Activated CD4-positive, alpha-beta memory T cell treated with anti-CD3 and anti-CD28 coated beads for 36 hours (primary cell): Measurements from ENCODE around the gene IL26. TPM values are rescaled to one million over a fixed set of nuclear protein-coding genes. Genes with fewer than 3 reads are reported as not detected.

ENCODE experiments used
- CTCF ChIA-PET: fragments of 350-600 bp; sonication (Branson Sonifier 250); formaldehyde crosslinking; loops from one replicate; lab custom pipeline; 2021; ENCODE audit warnings: antibody characterized with exemption, inconsistent platforms; lab: Charles Lee
- POLR2A ChIA-PET: fragments of 350-600 bp; sonication (Branson Sonifier 250); formaldehyde crosslinking; loops from one replicate; lab custom pipeline; 2021; ENCODE audit warnings: antibody characterized with exemption; lab: Charles Lee
- DNase-seq: peaks from one replicate; pipeline ENCODE4 v3.0.0-alpha.2; 2020
- H3K27ac Mint-ChIP-seq: one replicate; pipeline ENCODE4 v1.8.0; 2021; ENCODE audit warnings: mixed read lengths
- H3K27me3 Mint-ChIP-seq: one replicate; pipeline ENCODE4 v1.8.0; 2021; ENCODE audit warnings: mixed read lengths
- H3K36me3 Mint-ChIP-seq: one replicate; pipeline ENCODE4 v1.8.0; 2021; ENCODE audit warnings: mixed read lengths
- H3K4me1 Mint-ChIP-seq: one replicate; pipeline ENCODE4 v1.8.0; 2021; ENCODE audit warnings: low read depth, mixed read lengths
- H3K4me3 Mint-ChIP-seq: one replicate; pipeline ENCODE4 v1.8.0; 2021; ENCODE audit warnings: mild to moderate bottlenecking, mixed read lengths
- H3K9me3 Mint-ChIP-seq: one replicate; pipeline ENCODE4 v1.8.0; 2021; ENCODE audit warnings: mixed read lengths
- intact Hi-C: fragments of 100-400 bp; cut with micrococcal nuclease; formaldehyde crosslinking; loops from one replicate; pipeline ENCODE4 v1.15.1; 2023
- total RNA-seq, 2 experiments: library from RNA; stranded (reverse); gene quantifications; one replicate each; pipeline ENCODE4 v1.2.3, GENCODE V29; 2021

IL26 gene
- 1 to 10 TPM; 2.0 to 2.1 TPM for total RNA-seq

DNA sequence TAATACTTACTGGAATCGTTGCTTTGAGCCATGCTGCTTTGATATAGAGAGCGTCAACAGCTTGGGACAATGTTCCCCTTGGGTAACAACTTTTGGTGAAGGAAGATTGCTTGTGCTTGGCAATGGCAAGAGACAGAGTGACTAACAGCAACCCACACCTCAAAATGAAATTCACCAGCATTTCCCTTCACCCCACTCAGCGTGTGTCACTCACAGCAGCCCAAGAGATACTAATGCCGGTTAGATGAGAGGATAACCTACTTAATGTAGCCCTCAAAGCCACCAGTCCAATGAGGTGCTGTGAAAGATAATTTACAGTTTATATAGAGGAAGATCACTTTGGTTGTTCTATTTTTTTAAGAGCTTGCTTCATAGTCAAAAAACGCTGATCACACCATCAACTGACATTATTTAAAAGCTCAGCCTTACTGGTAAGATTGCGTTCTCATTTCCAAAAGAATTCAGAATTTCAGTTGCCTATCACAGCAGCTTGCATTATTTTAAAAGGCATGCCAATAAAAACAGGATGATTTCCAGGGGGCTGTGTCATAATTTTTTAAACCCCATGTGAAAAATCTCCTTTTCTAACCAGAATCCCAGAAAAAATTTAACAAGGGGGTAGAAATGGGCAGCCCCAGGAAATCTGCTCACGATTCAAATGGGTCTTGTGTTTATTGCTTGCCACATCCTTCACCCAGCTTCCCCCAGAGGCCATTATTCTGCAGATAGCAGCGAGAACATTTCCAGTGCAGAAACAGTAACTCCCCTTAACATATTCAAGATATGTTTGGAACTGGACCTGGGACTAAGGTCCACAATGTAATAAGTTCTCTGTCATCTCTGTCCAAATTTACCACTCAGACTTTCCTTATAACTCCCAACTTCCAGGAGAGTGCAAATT lies at the start of gene IL26:
IL26 (minus strand) TSS at position 235 of the 901 bp plus-strand sequence; CDS start at position 181, 54 bp downstream.
- POLR2A ChIA-PET, result no interaction called here
- Mint-ChIP-seq H3K36me3 (no peaks in the 10 kb centered on the region), H3K27ac (no peak within 1 kb of the TSS), H3K4me1 (peaks cover 17% of the 10 kb centered on the region), H3K4me3 (no peak within 1 kb of the TSS), H3K27me3 (peaks cover 7% of the 10 kb centered on the region), H3K9me3 (no peaks in the 10 kb centered on the region)
- CTCF ChIA-PET, result interaction anchor here (1.1 to 6.1 kb wide), 5 partner anchors 15 to 186 kb away, joined by 3 to 174 read pairs (median 6); no protein-coding TSS in a partner anchor
- intact Hi-C loops, result loop anchor here (1.0 to 10.0 kb wide), 3 partner anchors 65 to 459 kb away; partner anchors contain the start of genes NUP107 and RAP1B
- DNase-seq, result peak; percentile 51

- POLR2A ChIA-PET, result no interaction called here
- Mint-ChIP-seq H3K9me3 (no peaks in the 10 kb centered on the region), H3K4me3 (no peak overlapping the region), H3K27ac (no peak overlapping the region), H3K27me3 (peaks cover 29% of the 10 kb centered on the region), H3K36me3 (no peaks in the 10 kb centered on the region), H3K4me1 (peaks cover 20% of the 10 kb centered on the region)
- intact Hi-C loops, result no loop called here
- DNase-seq, result no peak
- CTCF ChIA-PET, result interaction anchor here (0.8 kb wide), 1 partner anchor 45 kb away, joined by 3 read pairs; no protein-coding TSS in a partner anchor
These were observed 47.1 kb upstream of the IL26 start for GRCh38 chr12:68272732-68273131.

DNA sequence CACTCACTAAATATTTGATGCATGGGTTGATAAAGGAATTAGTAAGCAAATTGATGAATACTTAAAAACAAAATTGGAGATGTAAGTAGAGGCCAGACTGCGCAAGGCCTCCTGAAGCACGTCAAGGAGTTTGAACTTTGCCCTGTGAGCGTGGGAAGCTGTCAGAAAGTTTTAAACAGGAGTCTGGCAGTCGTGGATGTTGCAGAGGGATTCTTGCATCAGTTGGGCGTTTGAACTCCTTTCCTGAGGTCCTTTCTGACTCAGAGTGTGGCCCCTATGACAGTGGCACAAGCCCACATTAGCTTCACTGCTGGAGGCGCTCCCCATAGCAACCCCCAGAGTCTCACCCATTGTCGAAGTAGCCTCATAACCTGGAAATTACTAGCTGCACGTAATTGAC lies 45.7 kb upstream of the IL26 start:
- intact Hi-C loops, result no loop called here
- CTCF ChIA-PET, result no interaction called here
- POLR2A ChIA-PET, result no interaction called here

GRCh38 chr12:68270358-68270757 lies 44.7 kb upstream of the IL26 start:
- ChIA-PET CTCF (no interaction called here), POLR2A (no interaction called here)
- Mint-ChIP-seq H3K36me3 (no peaks in the 10 kb centered on the region), H3K27me3 (peaks cover 25% of the 10 kb centered on the region), H3K4me3 (no peak overlapping the region), H3K9me3 (no peaks in the 10 kb centered on the region), H3K4me1 (peaks cover 12% of the 10 kb centered on the region), H3K27ac (no peak overlapping the region)
- intact Hi-C loops, result no loop called here
- DNase-seq, result no peak

More for the DNA sequence above, 45.7 kb upstream of the IL26 start:
- peaks cover 29% of the 10 kb centered on the region for H3K27me3 Mint-ChIP-seq
- H3K4me3 Mint-ChIP-seq, result no peak overlapping the region
- H3K36me3 Mint-ChIP-seq, result no peaks in the 10 kb centered on the region
- peaks cover 12% of the 10 kb centered on the region for H3K4me1 Mint-ChIP-seq
- H3K27ac Mint-ChIP-seq, result no peak overlapping the region
- H3K9me3 Mint-ChIP-seq, result no peaks in the 10 kb centered on the region
- DNase-seq, result no peak

GRCh38 chr12:68269779-68270178 lies 44.2 kb upstream of the IL26 start:
- H3K9me3 Mint-ChIP-seq, result no peaks in the 10 kb centered on the region
- H3K27ac Mint-ChIP-seq, result no peak overlapping the region
- H3K27me3 Mint-ChIP-seq, result peaks cover 29% of the 10 kb centered on the region
- no peak overlapping the region for H3K4me3 Mint-ChIP-seq
- no peak for DNase-seq
- intact Hi-C loops, result no loop called here
- POLR2A ChIA-PET, result no interaction called here
- no peaks in the 10 kb centered on the region for H3K36me3 Mint-ChIP-seq
- CTCF ChIA-PET, result no interaction called here
- H3K4me1 Mint-ChIP-seq, result peaks cover 16% of the 10 kb centered on the region

- H3K4me1 Mint-ChIP-seq, result peaks cover 22% of the 10 kb centered on the region
- H3K27ac Mint-ChIP-seq, result no peak overlapping the region
- CTCF ChIA-PET, result no interaction called here
- POLR2A ChIA-PET, result no interaction called here
- peaks cover 36% of the 10 kb centered on the region for H3K27me3 Mint-ChIP-seq
- intact Hi-C loops, result no loop called here
- H3K36me3 Mint-ChIP-seq, result no peaks in the 10 kb centered on the region
- H3K9me3 Mint-ChIP-seq, result no peaks in the 10 kb centered on the region
- no peak for DNase-seq
- H3K4me3 Mint-ChIP-seq, result no peak overlapping the region
These were observed 43.4 kb upstream of the IL26 start for GRCh38 chr12:68268967-68269366.

DNA sequence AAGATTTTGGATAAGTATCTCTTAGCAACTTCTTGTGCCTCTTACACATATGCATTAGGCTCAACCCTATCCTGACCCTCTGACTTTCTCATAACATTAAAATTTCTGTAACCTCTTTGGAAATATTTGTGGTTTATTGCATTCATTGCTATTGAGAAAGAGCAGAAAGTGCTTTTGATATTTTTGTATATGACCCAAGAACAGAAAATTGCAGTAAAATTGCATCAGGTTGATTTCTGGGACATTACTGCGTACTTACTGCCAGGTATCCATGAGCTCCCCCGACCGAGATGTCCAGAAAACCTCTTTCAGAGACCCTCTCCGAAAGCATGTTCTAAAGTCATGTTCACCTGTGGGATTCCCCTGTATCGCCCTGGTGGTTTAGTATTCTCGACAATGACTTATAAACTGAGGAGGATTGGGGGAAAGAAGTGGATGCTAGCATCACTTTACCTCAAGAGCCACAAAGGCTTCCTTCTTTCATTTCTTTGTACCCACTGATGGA lies 42.3 kb upstream of the IL26 start:
- Mint-ChIP-seq H3K27ac (no peak overlapping the region), H3K27me3 (peaks cover 44% of the 10 kb centered on the region), H3K4me1 (peaks cover 22% of the 10 kb centered on the region), H3K36me3 (no peaks in the 10 kb centered on the region), H3K9me3 (no peaks in the 10 kb centered on the region), H3K4me3 (no peak overlapping the region)
- CTCF ChIA-PET, result no interaction called here
- POLR2A ChIA-PET, result interaction anchor here (0.8 kb wide), 1 partner anchor 23 kb away, joined by 5 read pairs; no protein-coding TSS in a partner anchor
- DNase-seq, result no peak
- intact Hi-C loops, result no loop called here

- Mint-ChIP-seq H3K4me3 (no peak overlapping the region), H3K27me3 (peaks cover 41% of the 10 kb centered on the region), H3K9me3 (no peaks in the 10 kb centered on the region), H3K4me1 (peaks cover 38% of the 10 kb centered on the region), H3K27ac (no peak overlapping the region), H3K36me3 (no peaks in the 10 kb centered on the region)
- intact Hi-C loops, result no loop called here
- ChIA-PET POLR2A (no interaction called here), CTCF (no interaction called here)
- DNase-seq, result no peak
These were observed 39.2 kb upstream of the IL26 start for GRCh38 chr12:68264857-68265256.

- Mint-ChIP-seq H3K27ac (no peak overlapping the region), H3K27me3 (peaks cover 36% of the 10 kb centered on the region), H3K36me3 (no peaks in the 10 kb centered on the region), H3K9me3 (no peaks in the 10 kb centered on the region), H3K4me3 (no peak overlapping the region), H3K4me1 (peaks cover 43% of the 10 kb centered on the region)
- ChIA-PET CTCF (no interaction called here), POLR2A (no interaction called here)
- DNase-seq, result no peak
- intact Hi-C loops, result no loop called here
These were observed 38.7 kb upstream of the IL26 start for GRCh38 chr12:68264158-68264855.

DNA sequence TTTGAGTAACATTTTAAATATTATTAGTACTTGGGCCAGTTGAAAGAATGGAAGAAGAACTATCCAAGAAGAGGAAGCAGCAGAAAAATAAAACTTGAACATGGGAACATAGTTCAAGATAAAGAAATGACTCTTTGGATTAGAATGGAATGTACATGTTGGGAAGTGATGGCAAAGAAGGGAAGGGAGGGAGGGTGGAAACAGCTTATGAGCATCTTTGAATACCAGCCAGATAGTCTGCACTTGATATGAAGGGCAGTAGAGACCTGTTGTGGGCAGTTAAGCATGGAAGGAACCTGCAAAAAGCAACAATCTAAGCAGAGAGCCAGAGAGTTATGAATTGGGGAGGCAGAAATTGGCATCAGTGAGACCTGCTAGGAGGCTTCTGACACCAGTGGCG lies 37.8 kb upstream of the IL26 start:
- peaks cover 32% of the 10 kb centered on the region for H3K27me3 Mint-ChIP-seq
- no peak for DNase-seq
- POLR2A ChIA-PET, result no interaction called here
- CTCF ChIA-PET, result no interaction called here
- no peaks in the 10 kb centered on the region for H3K36me3 Mint-ChIP-seq
- no peak overlapping the region for H3K27ac Mint-ChIP-seq
- H3K4me1 Mint-ChIP-seq, result peaks cover 43% of the 10 kb centered on the region
- H3K9me3 Mint-ChIP-seq, result no peaks in the 10 kb centered on the region
- no peak overlapping the region for H3K4me3 Mint-ChIP-seq
- intact Hi-C loops, result no loop called here

DNA sequence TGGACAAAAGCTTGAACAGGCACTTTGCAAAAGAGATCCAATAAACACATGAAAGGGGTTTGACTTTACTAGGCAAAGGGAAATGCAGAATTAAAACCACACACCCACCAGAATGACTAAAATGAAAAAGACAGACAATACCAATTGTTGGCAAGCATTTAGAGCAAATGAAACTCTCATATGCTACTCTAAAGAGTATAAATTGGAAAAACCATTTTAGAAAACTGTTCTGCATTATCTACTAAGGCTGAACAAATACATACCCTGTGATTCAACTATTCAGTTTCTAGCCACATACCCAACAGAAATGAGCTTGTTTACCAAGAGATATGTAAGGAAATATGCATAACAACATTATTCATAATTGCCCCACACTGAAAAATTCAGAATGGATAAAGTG lies 36.3 kb upstream of the IL26 start:
- H3K27me3 Mint-ChIP-seq, result peaks cover 42% of the 10 kb centered on the region
- H3K27ac Mint-ChIP-seq, result no peak overlapping the region
- H3K4me3 Mint-ChIP-seq, result no peak overlapping the region
- H3K4me1 Mint-ChIP-seq, result peaks cover 36% of the 10 kb centered on the region
- H3K9me3 Mint-ChIP-seq, result no peaks in the 10 kb centered on the region
- no peak for DNase-seq
- H3K36me3 Mint-ChIP-seq, result no peaks in the 10 kb centered on the region
- intact Hi-C loops, result no loop called here
- POLR2A ChIA-PET, result interaction anchor here (1.0 kb wide), 1 partner anchor 28 kb away, joined by 4 read pairs; no protein-coding TSS in a partner anchor
- CTCF ChIA-PET, result interaction anchor here (1.1 to 1.6 kb wide), 2 partner anchors 16 to 221 kb away, joined by 4 to 6 read pairs; no protein-coding TSS in a partner anchor

DNA sequence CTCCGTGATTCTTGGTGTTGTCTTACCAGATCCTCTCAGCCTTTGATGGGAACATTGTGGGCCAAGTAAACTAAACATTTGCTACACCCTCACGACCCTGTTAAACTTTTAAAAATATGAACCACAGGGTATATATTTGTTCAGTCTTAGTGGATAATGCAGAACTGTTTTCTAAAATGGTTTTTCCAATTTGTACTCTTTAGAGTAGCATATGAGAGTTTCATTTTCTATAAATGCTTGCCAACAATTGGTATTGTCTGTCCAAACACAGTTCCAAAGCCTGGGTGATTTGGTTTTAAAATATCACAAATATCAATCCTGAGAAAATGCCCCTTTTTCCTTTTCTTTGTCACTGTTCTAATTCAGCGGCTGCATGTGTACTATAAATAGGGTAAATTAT lies 34.5 kb upstream of the IL26 start:
- ChIA-PET CTCF (interaction anchor here (1.4 kb wide), 1 partner anchor 57 kb away, joined by 5 read pairs; no protein-coding TSS in a partner anchor), POLR2A (no interaction called here)
- no peak overlapping the region for H3K27ac Mint-ChIP-seq
- H3K36me3 Mint-ChIP-seq, result no peaks in the 10 kb centered on the region
- no peak for DNase-seq
- peaks cover 39% of the 10 kb centered on the region for H3K27me3 Mint-ChIP-seq
- intact Hi-C loops, result no loop called here
- H3K4me3 Mint-ChIP-seq, result no peak overlapping the region
- H3K9me3 Mint-ChIP-seq, result no peaks in the 10 kb centered on the region
- peaks cover 34% of the 10 kb centered on the region for H3K4me1 Mint-ChIP-seq
